Uterus (tissue), 2 donors: ENCODE measurements around the gene FAM174C.

Experiments used
- CTCF ChIP-seq, 4 experiments: fragments of 200-600 bp in 2 of 4; fragments of 450-650 bp in 2 of 4; sonication (generic) in 2 of 4; IDR thresholded peaks; one replicate each; pipeline ENCODE4 v1.5.1; 2016 to 2019; ENCODE audit warnings: antibody characterized with exemption in 4 of 4, mild to moderate bottlenecking in 2 of 4, moderate library complexity in 1 of 4
- POLR2A ChIP-seq, 2 donors: fragments of 450-650 bp; IDR thresholded peaks; one replicate each; pipeline ENCODE4 v1.6.1; 2016; ENCODE audit warnings: antibody characterized with exemption in 2 of 2, mild to moderate bottlenecking in 1 of 2, moderate library complexity in 1 of 2

GRCh38 chr19:1229924-1230782 lies 45.2 kb upstream of the FAM174C start:
- no peak for TF ChIP-seq CTCF (IDR thresholded peaks at IDR 0.05)
- TF ChIP-seq POLR2A (IDR thresholded peaks at IDR 0.05) = no peak
